Gastrocnemius medialis (tissue), 4 donors: ENCODE measurements around the gene C20orf204.

Source experiments
- POLR2A ChIP-seq, 2 donors: fragments of 450-650 bp; IDR thresholded peaks; one replicate each; pipeline ENCODE4 v1.6.1; 2017; ENCODE audit warnings: antibody characterized with exemption in 2 of 2, mild to moderate bottlenecking in 2 of 2, moderate library complexity in 2 of 2
- TF ChIP-seq, protein P1 (sequence below), 5 experiments: fragments of 450-650 bp in 3 of 5; fragments of 200-600 bp in 2 of 5; sonication (generic) in 2 of 5; IDR thresholded peaks in 4 of 5; conservative IDR thresholded peaks in 1 of 5; 1 replicate in 4 of 5; 2 replicates in 1 of 5; pipeline ENCODE4 v1.5.1; 2016 to 2019; ENCODE audit warnings: antibody characterized with exemption in 5 of 5, mild to moderate bottlenecking in 3 of 5, moderate library complexity in 3 of 5

DNA sequence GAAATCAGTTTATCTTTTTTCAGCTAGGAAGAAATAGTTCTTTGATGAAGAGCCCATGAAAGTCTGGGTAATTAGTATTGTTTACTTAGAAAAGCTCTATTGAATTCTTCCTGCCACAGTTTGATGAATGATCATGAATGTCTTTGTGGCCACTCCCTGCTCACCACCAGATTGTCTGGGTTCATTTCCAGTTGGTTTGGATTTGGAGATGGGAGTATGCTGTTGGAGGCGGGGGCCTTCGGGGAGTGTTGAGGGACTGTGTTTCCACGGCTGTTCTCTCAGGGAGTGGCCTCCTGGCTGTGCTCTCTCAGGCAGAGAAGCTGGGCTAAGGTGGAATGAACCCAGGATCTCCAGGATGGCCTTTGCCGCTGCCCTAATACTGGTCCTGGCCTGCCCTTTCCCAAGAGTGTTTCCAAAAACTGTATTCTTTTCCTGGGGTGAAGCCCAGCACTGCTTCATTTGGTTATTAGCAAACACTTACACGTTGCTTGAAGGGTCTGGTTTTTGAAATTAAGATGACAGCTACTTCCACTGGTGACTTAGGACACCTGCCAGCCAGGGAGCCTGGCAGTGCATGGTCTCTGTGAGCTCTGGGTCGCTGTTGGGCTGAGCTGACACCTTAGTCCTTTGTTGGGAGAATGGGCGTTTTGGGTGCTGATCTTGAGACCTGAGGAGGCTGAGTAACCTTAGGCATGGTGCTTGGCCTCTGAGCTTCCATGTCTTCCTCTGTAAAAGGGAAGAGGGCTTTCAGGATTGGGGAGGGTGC lies 31.8 kb upstream of the C20orf204 start:
- TF ChIP-seq, protein P1, sequence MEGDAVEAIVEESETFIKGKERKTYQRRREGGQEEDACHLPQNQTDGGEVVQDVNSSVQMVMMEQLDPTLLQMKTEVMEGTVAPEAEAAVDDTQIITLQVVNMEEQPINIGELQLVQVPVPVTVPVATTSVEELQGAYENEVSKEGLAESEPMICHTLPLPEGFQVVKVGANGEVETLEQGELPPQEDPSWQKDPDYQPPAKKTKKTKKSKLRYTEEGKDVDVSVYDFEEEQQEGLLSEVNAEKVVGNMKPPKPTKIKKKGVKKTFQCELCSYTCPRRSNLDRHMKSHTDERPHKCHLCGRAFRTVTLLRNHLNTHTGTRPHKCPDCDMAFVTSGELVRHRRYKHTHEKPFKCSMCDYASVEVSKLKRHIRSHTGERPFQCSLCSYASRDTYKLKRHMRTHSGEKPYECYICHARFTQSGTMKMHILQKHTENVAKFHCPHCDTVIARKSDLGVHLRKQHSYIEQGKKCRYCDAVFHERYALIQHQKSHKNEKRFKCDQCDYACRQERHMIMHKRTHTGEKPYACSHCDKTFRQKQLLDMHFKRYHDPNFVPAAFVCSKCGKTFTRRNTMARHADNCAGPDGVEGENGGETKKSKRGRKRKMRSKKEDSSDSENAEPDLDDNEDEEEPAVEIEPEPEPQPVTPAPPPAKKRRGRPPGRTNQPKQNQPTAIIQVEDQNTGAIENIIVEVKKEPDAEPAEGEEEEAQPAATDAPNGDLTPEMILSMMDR (IDR thresholded peaks at IDR 0.05 in 4 of 5, conservative IDR thresholded peaks at IDR 0.05 in 1 of 5) = no peak
- no peak for TF ChIP-seq POLR2A (IDR thresholded peaks at IDR 0.05)
